Calu3 (cell line): Measurements from ENCODE around the gene ARL11. TPM values are rescaled to one million over a fixed set of nuclear protein-coding genes. Genes with fewer than 3 reads are reported as not detected.

ENCODE experiments used
- Bru-seq: library from RNA; stranded (reverse); fragments of 400-500 nt; gene quantifications from one replicate; lab custom pipeline; 2021; lab: Mats Ljungman, UMichigan
- BruChase-seq, 2 experiments: library from RNA; stranded (reverse); fragments of 400-500 nt; gene quantifications; one replicate each; lab custom pipeline; 2021; lab: Mats Ljungman, UMichigan
- BruUV-seq: library from RNA; stranded (reverse); fragments of 400-500 nt; replicated peaks from 2 replicates; lab custom pipeline; 2021; lab: Mats Ljungman, UMichigan
- CTCF ChIA-PET: fragments of 300-600 bp; sonication (Branson Sonifier 250); formaldehyde crosslinking; loops from one replicate; lab custom pipeline; 2022; ENCODE audit warnings: antibody characterized with exemption; lab: Charles Lee
- DNase-seq: peaks from one replicate; pipeline ENCODE4 v3.0.0; 2022
- H3K27ac Mint-ChIP-seq: one replicate; pipeline ENCODE4 v1.8.0; 2022; ENCODE audit warnings: mixed read lengths; ENCODE audit not compliant: unreplicated experiment
- H3K27me3 Mint-ChIP-seq: one replicate; pipeline ENCODE4 v1.8.0; 2022; ENCODE audit warnings: mixed read lengths; ENCODE audit not compliant: unreplicated experiment
- H3K36me3 Mint-ChIP-seq: one replicate; pipeline ENCODE4 v1.8.0; 2022; ENCODE audit warnings: mild to moderate bottlenecking, moderate library complexity, mixed read lengths; ENCODE audit not compliant: insufficient read depth, unreplicated experiment
- H3K4me1 Mint-ChIP-seq: one replicate; pipeline ENCODE4 v1.8.0; 2022; ENCODE audit warnings: mild to moderate bottlenecking, low read depth, mixed read lengths; ENCODE audit not compliant: unreplicated experiment
- H3K4me3 Mint-ChIP-seq: one replicate; pipeline ENCODE4 v1.8.0; 2022; ENCODE audit warnings: mild to moderate bottlenecking, low read depth, moderate library complexity, mixed read lengths; ENCODE audit not compliant: unreplicated experiment
- H3K9me3 Mint-ChIP-seq: one replicate; pipeline ENCODE4 v1.8.0; 2022; ENCODE audit warnings: low read depth, mixed read lengths; ENCODE audit not compliant: unreplicated experiment
- intact Hi-C: fragments of 100-400 bp; cut with micrococcal nuclease; formaldehyde crosslinking; loops from one replicate; pipeline ENCODE4 v1.10.0; 2022; ENCODE audit not compliant: unreplicated experiment
- long read RNA-seq: library from polyadenylated mRNA; stranded (forward); transcript quantifications from one replicate; pipeline ENCODE4 v2.0.0, GENCODE V29; 2022
- total RNA-seq: library from RNA; stranded (reverse); gene quantifications from 2 replicates; pipeline ENCODE4 v1.2.3, GENCODE V29; 2022
- TF ChIP-seq, protein P1 (sequence below): fragments of 200-600 bp; IDR thresholded peaks from one replicate; pipeline ENCODE4 v1.8.0; 2022; ENCODE audit warnings: antibody characterized with exemption; ENCODE audit not compliant: unreplicated experiment

The ARL11 gene
- total RNA-seq (not detected in 2 replicates), Bru-seq, nascent RNA (not detected), BruChase-seq, experiment 1, labeled RNA remaining after a 6-hour chase (not detected), BruChase-seq, experiment 2, labeled RNA remaining after a 2-hour chase (not detected)
- long read RNA-seq, result 0 reads

DNA sequence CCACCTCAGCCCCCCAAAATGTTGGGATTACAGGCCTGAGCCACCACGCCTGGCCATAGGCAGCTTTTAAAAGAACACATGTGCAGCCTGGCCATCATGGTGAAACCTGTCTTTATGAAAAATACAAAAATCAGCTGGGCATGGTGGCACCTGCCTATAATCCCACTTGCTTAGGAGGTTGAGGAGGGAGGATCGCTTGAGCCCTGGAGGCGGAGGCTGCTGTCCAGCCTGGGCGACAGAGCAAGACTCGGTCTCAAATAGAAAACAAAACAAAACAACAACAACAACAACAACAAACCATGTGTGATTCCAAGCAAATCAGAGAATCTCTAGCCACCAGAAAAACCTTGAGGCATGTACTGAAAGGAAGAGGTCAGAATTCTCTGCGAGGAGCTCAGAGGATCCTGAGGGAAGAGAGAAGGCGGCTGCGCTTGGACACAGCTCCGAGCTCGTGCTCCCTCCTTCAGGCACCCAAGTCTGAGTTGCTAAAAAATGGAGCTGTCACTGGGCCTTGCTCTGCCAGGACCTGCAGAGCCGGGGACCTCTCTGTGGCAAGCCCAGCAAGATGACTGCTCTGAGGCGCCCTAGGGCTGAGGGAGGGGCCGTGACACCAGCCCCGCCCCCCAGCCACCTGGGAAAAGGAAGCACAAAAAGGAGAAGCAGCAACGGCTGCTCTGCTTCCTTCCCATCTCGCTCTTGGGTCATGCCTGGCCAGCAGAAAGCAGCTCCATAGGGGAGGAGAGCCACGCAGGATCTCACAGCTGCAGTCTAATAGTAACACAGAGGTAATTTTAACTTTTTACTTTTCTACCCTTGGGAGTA is at the start of gene ARL11:
Gene ARL11, plus strand, starts transcription at position 677 of the 822 bp plus-strand sequence. CDS start 1,941 bp downstream, outside the sequence.
- H3K4me3 Mint-ChIP-seq, result no peak within 1 kb of the TSS
- BruUV-seq, result no TSS peak
- no peaks in the 10 kb centered on the region for H3K4me1 Mint-ChIP-seq
- H3K36me3 Mint-ChIP-seq, result no peaks in the 10 kb centered on the region
- no peak for DNase-seq
- no peak within 1 kb of the TSS for H3K27ac Mint-ChIP-seq
- CTCF ChIA-PET, result no interaction called here
- intact Hi-C loops, result no loop called here
- TF ChIP-seq, protein P1, sequence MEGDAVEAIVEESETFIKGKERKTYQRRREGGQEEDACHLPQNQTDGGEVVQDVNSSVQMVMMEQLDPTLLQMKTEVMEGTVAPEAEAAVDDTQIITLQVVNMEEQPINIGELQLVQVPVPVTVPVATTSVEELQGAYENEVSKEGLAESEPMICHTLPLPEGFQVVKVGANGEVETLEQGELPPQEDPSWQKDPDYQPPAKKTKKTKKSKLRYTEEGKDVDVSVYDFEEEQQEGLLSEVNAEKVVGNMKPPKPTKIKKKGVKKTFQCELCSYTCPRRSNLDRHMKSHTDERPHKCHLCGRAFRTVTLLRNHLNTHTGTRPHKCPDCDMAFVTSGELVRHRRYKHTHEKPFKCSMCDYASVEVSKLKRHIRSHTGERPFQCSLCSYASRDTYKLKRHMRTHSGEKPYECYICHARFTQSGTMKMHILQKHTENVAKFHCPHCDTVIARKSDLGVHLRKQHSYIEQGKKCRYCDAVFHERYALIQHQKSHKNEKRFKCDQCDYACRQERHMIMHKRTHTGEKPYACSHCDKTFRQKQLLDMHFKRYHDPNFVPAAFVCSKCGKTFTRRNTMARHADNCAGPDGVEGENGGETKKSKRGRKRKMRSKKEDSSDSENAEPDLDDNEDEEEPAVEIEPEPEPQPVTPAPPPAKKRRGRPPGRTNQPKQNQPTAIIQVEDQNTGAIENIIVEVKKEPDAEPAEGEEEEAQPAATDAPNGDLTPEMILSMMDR, result no peak
- no peaks in the 10 kb centered on the region for H3K9me3 Mint-ChIP-seq
- H3K27me3 Mint-ChIP-seq, result no peaks in the 10 kb centered on the region

DNA sequence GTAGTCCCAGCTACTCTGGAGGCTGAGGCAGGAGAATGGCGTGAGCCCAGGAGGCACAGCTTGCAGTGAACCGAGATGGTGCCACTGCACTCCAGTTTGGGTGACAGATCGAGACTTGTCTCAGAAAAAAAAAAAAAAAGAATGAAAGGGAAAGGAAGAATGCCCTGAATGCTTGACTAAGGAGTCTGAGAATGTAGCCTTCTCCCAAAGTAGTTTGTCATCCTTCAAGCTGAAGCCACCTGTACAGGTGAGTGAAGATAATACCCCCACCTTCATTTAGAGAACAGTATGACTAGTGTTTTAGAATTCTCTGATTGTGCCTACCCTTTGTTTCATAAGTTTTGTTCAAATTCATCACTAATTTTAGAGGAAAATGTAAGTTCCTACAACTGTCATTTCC is 48.8 kb upstream of the ARL11 start:
- intact Hi-C loops, result no loop called here
- CTCF ChIA-PET, result no interaction called here
- Mint-ChIP-seq H3K27ac (no peak overlapping the region), H3K36me3 (peaks cover under 1% of the 10 kb centered on the region), H3K4me3 (no peak overlapping the region), H3K4me1 (no peaks in the 10 kb centered on the region), H3K27me3 (no peaks in the 10 kb centered on the region), H3K9me3 (no peaks in the 10 kb centered on the region)
- no peak for DNase-seq
- no TSS peak for BruUV-seq
- TF ChIP-seq, protein P1, result no peak

DNA sequence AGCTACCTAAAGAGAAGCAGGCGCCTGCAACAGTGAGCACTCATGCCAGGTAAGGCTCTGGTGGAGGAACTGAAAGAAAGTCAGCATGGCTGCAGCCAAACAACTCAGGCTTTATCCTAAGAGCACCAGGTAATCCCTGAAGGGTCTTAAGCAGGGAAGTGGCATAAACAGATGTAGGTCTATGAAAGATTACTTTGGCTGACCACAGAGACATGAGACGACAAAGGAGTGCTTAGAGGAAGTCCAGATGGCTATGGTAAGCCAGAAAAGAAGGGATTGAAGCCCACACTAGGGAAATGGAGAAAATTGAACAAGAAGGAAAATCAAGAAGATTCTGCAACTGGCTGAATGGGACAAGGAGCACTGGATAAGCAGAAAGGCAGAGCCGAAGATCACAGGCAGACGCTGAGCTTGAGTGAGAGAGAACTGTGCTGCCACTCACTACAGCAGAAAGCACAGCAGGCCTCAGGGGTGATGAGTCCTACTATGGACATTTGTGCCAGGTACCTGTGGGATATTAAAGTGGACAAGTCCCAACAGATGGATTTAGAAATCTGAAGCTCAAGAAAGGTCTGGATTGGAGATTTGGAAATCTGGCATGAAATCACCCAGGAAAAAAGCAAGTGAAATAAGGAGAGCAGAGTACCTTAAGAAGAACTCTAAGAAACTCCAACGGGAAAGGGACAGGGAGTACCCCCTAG is 47.2 kb upstream of the ARL11 start:
- Mint-ChIP-seq H3K36me3 (peaks cover 17% of the 10 kb centered on the region), H3K4me1 (no peaks in the 10 kb centered on the region), H3K27ac (no peak overlapping the region), H3K9me3 (no peaks in the 10 kb centered on the region), H3K4me3 (no peak overlapping the region), H3K27me3 (no peaks in the 10 kb centered on the region)
- CTCF ChIA-PET, result no interaction called here
- TF ChIP-seq, protein P1, result no peak
- DNase-seq, result no peak
- intact Hi-C loops, result no loop called here
- BruUV-seq, result no TSS peak

DNA sequence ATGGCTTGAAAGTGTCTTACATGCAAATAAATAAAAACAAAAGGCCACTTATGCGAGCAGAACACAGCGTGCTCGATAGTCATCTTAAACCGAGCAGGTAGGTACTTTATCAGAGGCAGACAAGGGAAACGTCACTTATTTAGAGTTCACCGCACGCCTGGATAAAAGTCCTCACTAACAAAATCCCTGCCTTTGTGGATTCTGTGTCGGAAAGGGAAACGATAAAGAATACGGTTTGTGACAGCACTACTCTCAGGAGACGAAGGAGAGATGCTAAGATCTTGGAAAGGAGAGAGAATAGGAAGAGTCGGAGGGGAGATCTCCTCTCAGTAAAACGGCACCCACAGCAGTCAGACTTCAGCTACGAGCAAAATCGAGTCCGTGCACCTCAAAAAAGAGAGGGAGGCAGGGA is 43.5 kb upstream of the ARL11 start:
- CTCF ChIA-PET, result no interaction called here
- Mint-ChIP-seq H3K27me3 (no peaks in the 10 kb centered on the region), H3K4me3 (peak overlapping the region; percentile 76), H3K27ac (peak overlapping the region; percentile 69), H3K9me3 (no peaks in the 10 kb centered on the region), H3K4me1 (peaks cover 16% of the 10 kb centered on the region), H3K36me3 (peaks cover 20% of the 10 kb centered on the region)
- DNase-seq, result no peak
- TF ChIP-seq, protein P1, result no peak
- intact Hi-C loops, result no loop called here
- BruUV-seq, result no TSS peak
